H1 (cell line): Measurements from ENCODE around the gene VPS13D. TPM values are rescaled to one million over a fixed set of nuclear protein-coding genes. Genes with fewer than 3 reads are reported as not detected.

ENCODE experiments used
- GABPA ChIP-seq: IDR thresholded peaks from 2 replicates; pipeline ENCODE4 v1.6.1; 2011; ENCODE audit warnings: mild to moderate bottlenecking, low read length, moderate library complexity, borderline replicate concordance; ENCODE audit not compliant: insufficient read depth
- KDM4A ChIP-seq: IDR thresholded peaks from one replicate; pipeline ENCODE4 v1.7.1; 2012; ENCODE audit warnings: low read depth, mild to moderate bottlenecking, moderate library complexity, low read length, inconsistent platforms; ENCODE audit not compliant: severe bottlenecking
- SIN3A ChIP-seq, 2 experiments: IDR thresholded peaks in 1 of 2; conservative IDR thresholded peaks in 1 of 2; 2 replicates each; pipeline ENCODE4 v1.6.1; 2011 to 2012; ENCODE audit warnings: low read length in 2 of 2, improper control_type of control experiment in 1 of 2, low read depth in 1 of 2, mild to moderate bottlenecking in 1 of 2
- SP1 ChIP-seq: IDR thresholded peaks from 2 replicates; pipeline ENCODE4 v1.6.1; 2011; ENCODE audit warnings: low read depth, low read length
- SP4 ChIP-seq: IDR thresholded peaks from 2 replicates; pipeline ENCODE4 v1.6.1; 2012; ENCODE audit warnings: low read length, inconsistent platforms
- polyA plus RNA-seq, 7 experiments: library from polyadenylated mRNA; depleted of rRNA in 3 of 7; stranded (reverse) in 5 of 7; unstranded in 2 of 7; fragments of >200 nt in 5 of 7; fragments of 200-250 nt in 2 of 7; gene quantifications; 1 replicate in 5 of 7; 2 replicates in 1 of 7; 4 replicates in 1 of 7; pipeline versions ENCODE4 v1.2.1 to v1.2.3, GENCODE V29; 2011 to 2013; ENCODE audit warnings: missing spikeins in 2 of 7, mixed read lengths in 2 of 7
- total RNA-seq: library from RNA; stranded (reverse); fragmentation: NEBNext Ultra II Directional; extraction: Animal tissue kit (Norgen Biotek cat#: 25700); gene quantifications from 2 replicates; pipeline ENCODE4 v1.2.1, GENCODE V29; 2021

Gene VPS13D
- total and polyA plus RNA-seq, 2 of the 8 experiments (the other 6 are each of a cell fraction or from before 2014, with no cell fraction given): 10.9 to 31.2 TPM

DNA sequence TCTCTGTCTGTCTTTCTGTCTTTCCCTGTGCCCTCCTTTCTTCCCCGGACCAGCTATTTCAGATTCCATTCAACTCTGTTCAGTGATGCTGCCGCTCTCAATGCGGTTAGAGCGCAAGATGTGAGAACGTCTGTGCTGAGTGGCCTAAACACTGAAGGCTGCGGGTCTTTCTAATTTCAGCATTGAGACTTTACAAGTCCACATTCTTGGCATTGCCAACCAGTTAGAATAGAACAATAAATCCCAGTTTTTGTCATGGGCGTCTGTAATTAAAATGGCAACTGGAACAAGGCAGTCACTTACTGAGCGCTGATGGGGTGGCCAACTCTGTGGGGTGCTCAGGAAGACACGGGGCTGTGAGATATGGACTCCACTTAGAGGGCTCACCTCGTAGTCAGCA lies 275.4 kb downstream of the VPS13D start (continued):
- TF ChIP-seq SP1 (no peak), GABPA (no peak), SP4 (no peak), KDM4A (no peak), SIN3A (conservative IDR thresholded peaks at IDR 0.05 in 1 of 2, IDR thresholded peaks at IDR 0.05 in 1 of 2; ENCODE audit: low read depth in 1 of 2, low read length in 2 of 2) (no peak)
